ENCODE data around the gene FBL. TPM values are rescaled to one million over a fixed set of nuclear protein-coding genes. Genes with fewer than 3 reads are reported as not detected.

Gene FBL
- total RNA-seq, 1 experiment from 2014 or later: 576 TPM

GRCh38 chr19:39819786-39820185 is 26.4 kb downstream of the FBL start (continued):
- no peak for TF ChIP-seq MAX (CRISPR knock-in tag; IDR thresholded peaks at IDR 0.05)
- TF ChIP-seq NR2C2 (CRISPR knock-in tag; IDR thresholded peaks at IDR 0.05): no peak

GRCh38 chr19:39818626-39819097 is 27.5 kb downstream of the FBL start:
- ATAC-seq: no peak
- Mint-ChIP-seq H3K4me3 (no peak overlapping the region), H3K27ac (no peak overlapping the region; the same call in 1 of the 2 replicates), H3K27me3 (ENCODE audit: low read depth) (no peaks in the 10 kb centered on the region), H3K4me1 (0 out of 2 replicates have a peak, but pooled peaks cover 3% of the 10 kb centered on the region), H3K36me3 (no peaks in the 10 kb centered on the region), H3K9me3 (no peaks in the 10 kb centered on the region)
- CTCF ChIA-PET: interaction anchor here (1.5 kb wide), 1 partner anchor 26 kb away, joined by 5 read pairs; no protein-coding TSS in a partner anchor
- no peak for DNase-seq (ENCODE audit: low spot score)
- POLR2A ChIA-PET: no interaction called here
- TF ChIP-seq NFE2L1 (CRISPR knock-in tag; IDR thresholded peaks at IDR 0.05) (no peak), ZBTB21 (CRISPR knock-in tag; IDR thresholded peaks at IDR 0.05; ENCODE audit: borderline replicate concordance) (no peak), AFF4 (CRISPR knock-in tag; IDR thresholded peaks at IDR 0.05; ENCODE audit: borderline replicate concordance) (no peak), NR3C1 (CRISPR knock-in tag; conservative IDR thresholded peaks at IDR 0.05; ENCODE audit: low read depth) (no peak), CBFB (CRISPR knock-in tag; IDR thresholded peaks at IDR 0.05; ENCODE audit: low read depth) (no peak), NFATC4 (CRISPR knock-in tag; IDR thresholded peaks at IDR 0.05) (no peak), ZNF671 (CRISPR knock-in tag; IDR thresholded peaks at IDR 0.05) (no peak), ESRRA (CRISPR knock-in tag; IDR thresholded peaks at IDR 0.05; ENCODE audit: borderline replicate concordance) (no peak), RORB (CRISPR knock-in tag; IDR thresholded peaks at IDR 0.05) (no peak), HMGXB4 (CRISPR knock-in tag; IDR thresholded peaks at IDR 0.05) (no peak), KAT7 (CRISPR knock-in tag; IDR thresholded peaks at IDR 0.05; ENCODE audit: borderline replicate concordance) (no peak)

- no peaks in the 10 kb centered on the region for H3K27me3 Mint-ChIP-seq (ENCODE audit: low read depth)
- CTCF ChIA-PET: interaction anchor here (1.5 kb wide), 1 partner anchor 25 kb away, joined by 5 read pairs; no protein-coding TSS in a partner anchor
- no peak for DNase-seq (ENCODE audit: low spot score)
- H3K9me3 Mint-ChIP-seq: no peaks in the 10 kb centered on the region
- H3K27ac Mint-ChIP-seq: no peak overlapping the region
- no peak overlapping the region for H3K4me3 Mint-ChIP-seq
- H3K4me1 Mint-ChIP-seq: 0 out of 2 replicates have a peak, but pooled peaks cover 3% of the 10 kb centered on the region
- no peak for ATAC-seq
- H3K36me3 Mint-ChIP-seq: no peaks in the 10 kb centered on the region
- TF ChIP-seq ERG (CRISPR knock-in tag; IDR thresholded peaks at IDR 0.05) (no peak), NR1H2 (CRISPR knock-in tag; IDR thresholded peaks at IDR 0.05) (no peak), KAT7 (CRISPR knock-in tag; IDR thresholded peaks at IDR 0.05; ENCODE audit: borderline replicate concordance) (no peak), ZNF232 (CRISPR knock-in tag; IDR thresholded peaks at IDR 0.05) (no peak), ZNF281 (CRISPR knock-in tag; IDR thresholded peaks at IDR 0.05) (no peak), RORB (CRISPR knock-in tag; IDR thresholded peaks at IDR 0.05) (no peak), MLX (CRISPR knock-in tag; IDR thresholded peaks at IDR 0.05) (no peak)
- POLR2A ChIA-PET: no interaction called here
These were observed 28.2 kb downstream of the FBL start for GRCh38 chr19:39817888-39818561.
